Activated T-cell treated with anti-CD3 and anti-CD28 coated beads, Interleukin-2, amount 50 U/mL, for 24 hours (primary cell): ENCODE data around the gene CCDC93.

Experiments
- DNase-seq: peaks from one replicate; pipeline ENCODE4 v3.0.0-alpha.2; 2020
- H3K27ac Mint-ChIP-seq: 2 replicates; pipeline ENCODE4 v1.8.0; 2020; ENCODE audit warnings: mild to moderate bottlenecking, mixed read lengths
- H3K27me3 Mint-ChIP-seq: 2 replicates; pipeline ENCODE4 v1.8.0; 2020; ENCODE audit warnings: mixed read lengths
- H3K36me3 Mint-ChIP-seq: 2 replicates; pipeline ENCODE4 v1.8.0; 2020; ENCODE audit warnings: low read depth, mixed read lengths
- H3K4me1 Mint-ChIP-seq: 2 replicates; pipeline ENCODE4 v1.8.0; 2020; ENCODE audit warnings: low read depth, mixed read lengths
- H3K4me3 Mint-ChIP-seq: 2 replicates; pipeline ENCODE4 v1.8.0; 2020; ENCODE audit warnings: mild to moderate bottlenecking, moderate library complexity, mixed read lengths
- H3K9me3 Mint-ChIP-seq: 2 replicates; pipeline ENCODE4 v1.8.0; 2020; ENCODE audit warnings: mixed read lengths

The CCDC93 gene

GRCh38 chr2:117888897-117889296 is 125.0 kb downstream of the CCDC93 start:
- Mint-ChIP-seq H3K27ac (no peak overlapping the region), H3K9me3 (peaks cover 6% of the 10 kb centered on the region), H3K4me1 (no peaks in the 10 kb centered on the region), H3K36me3 (no peaks in the 10 kb centered on the region), H3K27me3 (peaks cover 22% of the 10 kb centered on the region), H3K4me3 (no peak overlapping the region)
- no peak for DNase-seq

- Mint-ChIP-seq H3K27ac (no peak overlapping the region), H3K4me3 (no peak overlapping the region), H3K36me3 (no peaks in the 10 kb centered on the region), H3K4me1 (no peaks in the 10 kb centered on the region), H3K27me3 (peaks cover 29% of the 10 kb centered on the region), H3K9me3 (peaks cover 13% of the 10 kb centered on the region)
- DNase-seq: no peak
Observed at GRCh38 chr2:117885308-117885707, 128.6 kb downstream of the CCDC93 start.

- no peak for DNase-seq
- Mint-ChIP-seq H3K27me3 (peaks cover 49% of the 10 kb centered on the region), H3K36me3 (no peaks in the 10 kb centered on the region), H3K9me3 (peaks cover 10% of the 10 kb centered on the region), H3K4me3 (no peak overlapping the region), H3K27ac (no peak overlapping the region), H3K4me1 (no peaks in the 10 kb centered on the region)
Observed at GRCh38 chr2:117879003-117879402, 134.9 kb downstream of the CCDC93 start.

GRCh38 chr2:117875786-117876185 is 138.1 kb downstream of the CCDC93 start:
- H3K27me3 Mint-ChIP-seq: peaks cover 39% of the 10 kb centered on the region
- no peak overlapping the region for H3K27ac Mint-ChIP-seq
- no peak for DNase-seq
- no peak overlapping the region for H3K4me3 Mint-ChIP-seq
- peaks cover 3% of the 10 kb centered on the region for H3K9me3 Mint-ChIP-seq
- no peaks in the 10 kb centered on the region for H3K4me1 Mint-ChIP-seq
- no peaks in the 10 kb centered on the region for H3K36me3 Mint-ChIP-seq
